Cardiac muscle cell (in vitro differentiated cells and primary cell): ENCODE measurements around the gene ACAD8. TPM values are rescaled to one million over a fixed set of nuclear protein-coding genes. Genes with fewer than 3 reads are reported as not detected.

Experiments
- DNase-seq, 2 donors: peaks; one replicate each; pipeline versions ENCODE4 v3.0.0 to v3.0.0-alpha.2; 2010 to 2017; ENCODE audit warnings: low read depth in 1 of 2, low spot score in 1 of 2
- H3K27ac ChIP-seq: fragments of 200-600 bp; sonication (generic); 2 replicates; pipeline ENCODE4 v1.5.1; 2016
- H3K27me3 ChIP-seq: fragments of 200-600 bp; sonication (generic); 2 replicates; pipeline ENCODE4 v1.6.0; 2016; ENCODE audit warnings: control low read depth
- H3K36me3 ChIP-seq: fragments of 200-600 bp; sonication (generic); 2 replicates; pipeline ENCODE4 v1.5.1; 2016; ENCODE audit warnings: control low read depth
- H3K4me1 ChIP-seq: fragments of 200-600 bp; sonication (generic); 2 replicates; pipeline ENCODE4 v1.8.1; 2017; ENCODE audit warnings: low read depth, mild to moderate bottlenecking, mixed run types
- H3K4me3 ChIP-seq: fragments of 200-600 bp; sonication (generic); 2 replicates; pipeline ENCODE4 v1.5.1; 2016; ENCODE audit warnings: mild to moderate bottlenecking
- H3K9me3 ChIP-seq: fragments of 200-600 bp; sonication (generic); 2 replicates; pipeline ENCODE4 v1.5.1; 2017; ENCODE audit warnings: low read depth, mild to moderate bottlenecking, control low read depth
- polyA plus RNA-seq: library from polyadenylated mRNA; unstranded; fragments of >200 nt; fragmentation: Nextera tagmentation; extraction: Ambion mirVana; gene quantifications from 2 replicates; pipeline ENCODE4 v1.2.1, GENCODE V29; 2016
- total RNA-seq: library from RNA; depleted of rRNA; stranded (reverse); fragments of >200 nt; gene quantifications from 2 replicates; pipeline ENCODE4 v1.2.3, GENCODE V29; 2016
- TF ChIP-seq, protein P1 (sequence below): IDR thresholded peaks from 2 replicates; pipeline ENCODE4 v1.5.1; 2012; ENCODE audit warnings: low read depth, mild to moderate bottlenecking, low read length

Gene ACAD8
- total and polyA plus RNA-seq, 2 experiments from 2014 or later, result 52.4 to 55.7 TPM

GRCh38 chr11:134228625-134229024, 24.7 kb upstream of the ACAD8 start:
- H3K27me3 ChIP-seq, result no peaks in the 10 kb centered on the region
- H3K36me3 ChIP-seq, result no peaks in the 10 kb centered on the region
- H3K4me1 ChIP-seq, result no peaks in the 10 kb centered on the region
- H3K27ac ChIP-seq, result no peak overlapping the region
- H3K9me3 ChIP-seq, result no peaks in the 10 kb centered on the region
- DNase-seq, result no peak
- TF ChIP-seq, protein P1, sequence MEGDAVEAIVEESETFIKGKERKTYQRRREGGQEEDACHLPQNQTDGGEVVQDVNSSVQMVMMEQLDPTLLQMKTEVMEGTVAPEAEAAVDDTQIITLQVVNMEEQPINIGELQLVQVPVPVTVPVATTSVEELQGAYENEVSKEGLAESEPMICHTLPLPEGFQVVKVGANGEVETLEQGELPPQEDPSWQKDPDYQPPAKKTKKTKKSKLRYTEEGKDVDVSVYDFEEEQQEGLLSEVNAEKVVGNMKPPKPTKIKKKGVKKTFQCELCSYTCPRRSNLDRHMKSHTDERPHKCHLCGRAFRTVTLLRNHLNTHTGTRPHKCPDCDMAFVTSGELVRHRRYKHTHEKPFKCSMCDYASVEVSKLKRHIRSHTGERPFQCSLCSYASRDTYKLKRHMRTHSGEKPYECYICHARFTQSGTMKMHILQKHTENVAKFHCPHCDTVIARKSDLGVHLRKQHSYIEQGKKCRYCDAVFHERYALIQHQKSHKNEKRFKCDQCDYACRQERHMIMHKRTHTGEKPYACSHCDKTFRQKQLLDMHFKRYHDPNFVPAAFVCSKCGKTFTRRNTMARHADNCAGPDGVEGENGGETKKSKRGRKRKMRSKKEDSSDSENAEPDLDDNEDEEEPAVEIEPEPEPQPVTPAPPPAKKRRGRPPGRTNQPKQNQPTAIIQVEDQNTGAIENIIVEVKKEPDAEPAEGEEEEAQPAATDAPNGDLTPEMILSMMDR, result no peak
- H3K4me3 ChIP-seq, result no peak overlapping the region

DNA sequence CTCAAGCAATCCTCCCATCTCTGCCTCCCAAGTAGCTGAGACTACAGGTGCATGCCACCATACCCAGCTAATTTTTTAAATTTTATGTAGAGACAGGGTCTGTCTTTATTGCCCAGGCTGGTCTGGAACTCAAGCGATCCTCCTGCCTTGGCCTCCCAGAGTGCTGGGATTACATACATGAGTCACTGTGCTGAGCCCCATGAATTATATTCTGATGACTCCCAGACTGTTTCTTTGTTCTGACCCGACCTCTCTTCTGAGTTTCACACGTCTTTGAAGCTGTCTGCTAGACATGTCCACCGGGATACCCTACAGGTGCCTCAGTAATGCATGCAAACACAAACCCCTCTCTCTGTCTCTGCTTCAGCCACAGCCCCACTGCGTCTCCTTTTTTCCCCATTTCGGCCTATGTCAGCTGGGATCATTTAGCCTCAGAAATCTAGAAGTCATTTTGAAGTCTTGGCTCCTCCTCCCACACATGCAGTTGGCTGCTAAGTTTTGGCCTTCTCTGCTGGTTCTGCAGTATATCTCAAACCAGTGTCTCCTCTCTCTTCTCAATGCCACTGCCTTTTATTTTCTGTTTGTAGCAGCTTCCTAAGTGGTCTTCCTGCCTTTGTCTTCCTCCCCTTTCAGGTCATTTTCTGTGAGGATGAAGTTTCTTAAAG, 24.1 kb upstream of the ACAD8 start:
- H3K4me3 ChIP-seq, result no peak overlapping the region
- no peaks in the 10 kb centered on the region for H3K9me3 ChIP-seq
- TF ChIP-seq, protein P1, result no peak
- no peak for DNase-seq
- H3K36me3 ChIP-seq, result no peaks in the 10 kb centered on the region
- no peaks in the 10 kb centered on the region for H3K4me1 ChIP-seq
- H3K27me3 ChIP-seq, result no peaks in the 10 kb centered on the region
- no peak overlapping the region for H3K27ac ChIP-seq

GRCh38 chr11:134230339-134230738, 23.0 kb upstream of the ACAD8 start:
- no peak overlapping the region for H3K4me3 ChIP-seq
- no peaks in the 10 kb centered on the region for H3K36me3 ChIP-seq
- DNase-seq, result no peak
- H3K27ac ChIP-seq, result no peak overlapping the region
- TF ChIP-seq, protein P1, result no peak
- H3K4me1 ChIP-seq, result no peaks in the 10 kb centered on the region
- H3K9me3 ChIP-seq, result no peaks in the 10 kb centered on the region
- no peaks in the 10 kb centered on the region for H3K27me3 ChIP-seq

DNA sequence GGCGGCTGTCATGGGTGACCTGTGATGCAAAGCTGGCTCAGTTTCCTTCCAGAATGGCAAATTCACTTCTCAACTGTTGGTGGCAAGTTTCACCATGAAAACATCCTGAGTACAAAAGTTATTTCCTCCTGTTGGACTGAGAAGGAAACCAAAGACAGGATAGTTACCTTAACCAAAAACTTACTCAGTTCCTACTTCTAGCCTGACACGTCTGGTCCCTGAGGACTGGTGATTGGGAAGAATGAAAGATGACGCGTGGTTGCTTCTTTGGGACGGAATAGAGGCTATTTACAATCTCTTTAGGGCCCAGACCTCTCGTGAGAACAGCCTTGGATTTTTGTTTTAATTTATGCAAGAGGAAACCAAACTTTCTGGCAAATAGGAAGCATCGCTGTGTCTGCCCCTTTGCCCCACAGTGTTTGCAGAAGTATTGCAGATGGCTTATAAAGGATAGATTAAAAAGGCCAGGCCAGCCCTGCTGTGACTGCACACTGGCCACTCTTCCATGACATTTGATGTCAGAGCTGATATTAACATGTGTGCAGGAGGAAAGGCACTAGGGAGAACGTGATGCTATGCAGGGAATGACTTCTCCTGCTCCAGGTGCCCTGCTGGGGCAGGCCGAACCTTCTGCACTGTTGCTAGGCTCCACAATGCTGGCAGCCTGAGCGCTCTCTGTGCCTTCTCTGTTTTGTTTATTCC, 21.3 kb upstream of the ACAD8 start:
- Histone ChIP-seq H3K9me3 (no peaks in the 10 kb centered on the region), H3K4me3 (no peak overlapping the region), H3K27ac (no peak overlapping the region), H3K36me3 (no peaks in the 10 kb centered on the region), H3K4me1 (no peaks in the 10 kb centered on the region), H3K27me3 (no peaks in the 10 kb centered on the region)
- TF ChIP-seq, protein P1, result no peak
- DNase-seq, result no peak

DNA sequence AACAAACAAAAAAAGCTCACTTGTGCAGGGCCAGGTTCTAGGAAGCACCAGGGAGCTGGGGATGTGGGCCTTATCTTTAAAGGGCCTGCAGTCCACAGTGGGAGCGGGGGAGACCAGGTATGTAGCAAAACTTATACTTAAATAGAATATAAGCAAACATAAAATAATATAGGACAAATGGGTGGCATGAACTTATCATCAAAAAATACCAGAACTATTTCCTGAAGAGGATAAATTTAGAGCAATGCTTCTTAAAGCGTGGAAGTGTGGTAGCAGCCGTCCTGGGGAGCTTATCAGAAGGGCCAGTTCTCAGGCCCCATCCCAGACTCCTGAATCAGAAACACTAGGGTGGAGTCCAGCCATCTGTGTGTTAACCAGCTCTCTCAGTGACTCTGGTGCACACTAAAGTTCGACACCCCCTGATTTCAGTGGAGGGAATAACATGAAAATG, 19.6 kb upstream of the ACAD8 start:
- H3K4me1 ChIP-seq, result no peaks in the 10 kb centered on the region
- TF ChIP-seq, protein P1, result no peak
- no peaks in the 10 kb centered on the region for H3K27me3 ChIP-seq
- no peak overlapping the region for H3K27ac ChIP-seq
- no peaks in the 10 kb centered on the region for H3K9me3 ChIP-seq
- H3K4me3 ChIP-seq, result no peak overlapping the region
- DNase-seq, result no peak
- no peaks in the 10 kb centered on the region for H3K36me3 ChIP-seq
